Fibroblast of lung (primary cell): ENCODE data around the gene CHST11. TPM values are rescaled to one million over a fixed set of nuclear protein-coding genes. Genes with fewer than 3 reads are reported as not detected.

Experiments
- DNase-seq, 2 donors: peaks; one replicate each; pipeline versions ENCODE4 v3.0.0 to v3.0.0-alpha.2; 2010; ENCODE audit warnings: low read depth in 2 of 2
- H2AFZ ChIP-seq: 2 replicates; pipeline ENCODE4 v1.5.1; 2012; ENCODE audit warnings: low read length, control low read depth, inconsistent platforms
- H3K27ac ChIP-seq: 2 replicates; pipeline ENCODE4 v1.5.1; 2011; ENCODE audit warnings: low read length, control low read depth; ENCODE audit not compliant: insufficient read depth
- H3K27me3 ChIP-seq: 2 replicates; pipeline ENCODE4 v1.5.1; 2011; ENCODE audit warnings: mild to moderate bottlenecking, low read length; ENCODE audit not compliant: control insufficient read depth, insufficient read depth
- H3K36me3 ChIP-seq: 2 replicates; pipeline ENCODE4 v1.5.1; 2011; ENCODE audit warnings: low read length; ENCODE audit not compliant: control insufficient read depth, insufficient read depth
- H3K4me1 ChIP-seq: 2 replicates; pipeline ENCODE4 v1.5.1; 2011; ENCODE audit warnings: low read length; ENCODE audit not compliant: control insufficient read depth, insufficient read depth; ENCODE audit errors: extremely low read depth
- H3K4me2 ChIP-seq: 2 replicates; pipeline ENCODE4 v1.5.1; 2011; ENCODE audit warnings: low read length, control low read depth; ENCODE audit not compliant: insufficient read depth; ENCODE audit errors: extremely low read depth
- H3K4me3 ChIP-seq, 4 experiments: fragments of 200-600 bp in 1 of 4; sonication (generic) in 1 of 4; replicated peaks in 1 of 4; 2 replicates each; pipeline ENCODE4 v1.5.1; 2011 to 2016; ENCODE audit warnings: low read length in 4 of 4, low read depth in 3 of 4, mild to moderate bottlenecking in 3 of 4, control low read depth in 2 of 4, inconsistent platforms in 1 of 4, mixed read lengths in 1 of 4; ENCODE audit not compliant: insufficient read depth in 1 of 4; ENCODE audit errors: control extremely low read depth in 1 of 4
- H3K79me2 ChIP-seq: 2 replicates; pipeline ENCODE4 v1.5.1; 2012; ENCODE audit warnings: mild to moderate bottlenecking, low read length, inconsistent platforms; ENCODE audit not compliant: control insufficient read depth, insufficient read depth
- H3K9ac ChIP-seq: 2 replicates; pipeline ENCODE4 v1.5.1; 2011; ENCODE audit warnings: mild to moderate bottlenecking, low read length, control low read depth; ENCODE audit not compliant: insufficient read depth
- H3K9me3 ChIP-seq: 2 replicates; pipeline ENCODE4 v1.5.1; 2012; ENCODE audit warnings: low read depth, low read length; ENCODE audit not compliant: control insufficient read depth, insufficient read depth
- H4K20me1 ChIP-seq: 2 replicates; pipeline ENCODE4 v1.5.1; 2011; ENCODE audit warnings: low read length; ENCODE audit not compliant: control insufficient read depth, insufficient read depth; ENCODE audit errors: extremely low read depth
- CTCF ChIP-seq, 2 donors: IDR thresholded peaks in 1 of 2; conservative IDR thresholded peaks in 1 of 2; 1 replicate in 1 of 2; 2 replicates in 1 of 2; pipeline ENCODE4 v1.5.1; 2011 to 2012; ENCODE audit warnings: low read length in 2 of 2, control low read depth in 1 of 2, inconsistent platforms in 1 of 2, low read depth in 1 of 2, mild to moderate bottlenecking in 1 of 2
- EZH2 ChIP-seq: IDR thresholded peaks from 2 replicates; pipeline ENCODE4 v1.5.1; 2012; ENCODE audit warnings: low read length, control low read depth, mild to moderate bottlenecking; ENCODE audit errors: missing control alignments
- polyA plus RNA-seq, 2 donors: library from polyadenylated mRNA; depleted of rRNA in 1 of 2; stranded (reverse) in 1 of 2; unstranded in 1 of 2; fragments of >200 nt; gene quantifications; 2 replicates each; pipeline ENCODE4 v1.2.1, GENCODE V29; 2011 to 2012; ENCODE audit warnings: missing spikeins in 1 of 2
- total RNA-seq: library from RNA; depleted of rRNA; stranded (reverse); fragments of >200 nt; gene quantifications from 2 replicates; pipeline ENCODE4 v1.2.1, GENCODE V29; 2014

The CHST11 gene
- total and polyA plus RNA-seq, 2 donors (not counting 1 experiment from before 2014, with no cell fraction given): 3.5 to 9.1 TPM

- TF ChIP-seq EZH2: no peak
- no peak for TF ChIP-seq CTCF (conservative IDR thresholded peaks at IDR 0.05 in 1 of 2, IDR thresholded peaks at IDR 0.05 in 1 of 2; ENCODE audit: low read depth in 1 of 2, low read length in 2 of 2)
- Histone ChIP-seq H3K4me1 (peaks cover 18% of the 10 kb centered on the region), H3K36me3 (no peaks in the 10 kb centered on the region), H4K20me1 (no peaks in the 10 kb centered on the region), H3K4me3 (no peak overlapping the region), H3K4me2 (no peak overlapping the region), H3K27ac (no peak overlapping the region), H2AFZ (no peak overlapping the region), H3K9me3 (no peaks in the 10 kb centered on the region), H3K79me2 (no peaks in the 10 kb centered on the region), H3K27me3 (no peaks in the 10 kb centered on the region), H3K9ac (no peak overlapping the region)
- no peak for DNase-seq
Observed at GRCh38 chr12:104716172-104716571, 259.4 kb downstream of the CHST11 start.

DNA sequence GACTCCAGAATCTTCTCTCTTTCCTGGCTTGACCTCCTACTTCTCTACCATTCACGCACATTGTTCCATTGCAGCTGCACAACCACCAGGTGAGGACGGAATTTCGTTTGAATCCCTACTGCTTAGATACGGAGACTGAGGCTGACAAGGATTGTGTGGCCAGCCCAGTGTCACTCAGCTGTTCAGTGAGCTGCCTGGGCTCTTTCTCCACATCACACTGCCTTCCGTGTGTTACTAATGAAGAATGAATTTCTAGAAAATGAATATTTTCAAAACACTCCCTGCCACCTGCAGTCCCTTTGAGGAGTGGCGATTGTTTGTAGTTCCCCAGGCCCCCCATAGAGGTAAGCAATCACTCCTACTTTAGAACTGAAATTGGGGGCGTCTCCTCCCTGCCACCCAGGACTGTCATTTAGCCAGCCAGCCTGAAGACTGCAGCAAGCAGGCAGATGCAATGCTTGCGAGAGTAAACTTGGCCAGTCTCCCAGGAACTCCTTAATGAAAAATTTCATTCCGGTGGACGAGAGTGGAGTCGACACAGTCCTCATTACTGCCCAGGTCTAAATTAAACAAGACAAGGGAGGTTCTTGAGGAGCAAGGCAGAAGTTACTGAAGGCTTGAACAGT lies 261.7 kb downstream of the CHST11 start:
- Histone ChIP-seq H3K27me3 (no peaks in the 10 kb centered on the region), H3K9ac (no peak overlapping the region), H3K4me1 (peaks cover 12% of the 10 kb centered on the region), H2AFZ (no peak overlapping the region), H3K36me3 (no peaks in the 10 kb centered on the region), H3K27ac (no peak overlapping the region), H3K9me3 (no peaks in the 10 kb centered on the region), H3K4me2 (peak overlapping the region; percentile 40), H4K20me1 (no peaks in the 10 kb centered on the region), H3K4me3 (no peak overlapping the region), H3K79me2 (no peaks in the 10 kb centered on the region)
- peak; percentile 53 to 64 for DNase-seq
- TF ChIP-seq EZH2 (no peak), CTCF (conservative IDR thresholded peaks at IDR 0.05 in 1 of 2, IDR thresholded peaks at IDR 0.05 in 1 of 2; ENCODE audit: low read depth in 1 of 2, low read length in 2 of 2) (no peak)

DNA sequence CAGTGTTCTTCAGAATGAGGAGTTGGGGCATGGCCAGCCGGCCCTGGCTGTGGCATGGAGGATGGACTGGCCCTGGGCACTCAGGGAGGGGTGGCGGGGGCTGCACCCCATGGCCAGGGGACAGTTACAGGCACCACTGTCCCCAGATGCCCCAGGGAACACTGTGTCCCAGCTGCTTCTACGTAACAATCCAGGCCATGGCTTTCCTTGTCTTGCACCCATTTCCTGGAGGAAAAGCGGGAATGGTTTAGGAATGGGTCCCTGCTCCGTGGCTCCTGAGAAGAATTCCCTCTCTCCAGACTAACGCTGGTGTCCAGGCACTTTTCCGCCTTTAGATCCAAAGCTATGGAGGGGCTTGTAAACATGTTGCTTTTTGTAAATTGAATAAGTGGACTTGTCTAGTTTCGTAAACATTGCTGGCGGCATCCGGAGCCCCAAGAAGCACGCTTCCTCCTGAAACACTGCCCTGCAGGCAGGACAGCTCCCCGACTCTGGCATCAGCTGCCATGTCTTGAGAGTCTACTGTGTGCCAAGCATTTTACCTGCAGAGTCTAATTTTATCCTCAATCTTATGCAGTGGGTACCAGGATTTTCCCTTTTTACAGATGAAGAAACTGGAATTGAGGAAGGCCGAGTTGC lies 263.1 kb downstream of the CHST11 start:
- H3K27me3 ChIP-seq: no peaks in the 10 kb centered on the region
- H3K9ac ChIP-seq: peak overlapping the region; percentile 28
- peak overlapping the region; percentile 63 for H3K27ac ChIP-seq
- no peaks in the 10 kb centered on the region for H3K36me3 ChIP-seq
- H3K4me1 ChIP-seq: peaks cover 12% of the 10 kb centered on the region
- H4K20me1 ChIP-seq: no peaks in the 10 kb centered on the region
- no peaks in the 10 kb centered on the region for H3K9me3 ChIP-seq
- DNase-seq: peak in 1 of 2 donors; percentile 11
- H3K79me2 ChIP-seq: no peaks in the 10 kb centered on the region
- peak overlapping the region; percentile 81 for H2AFZ ChIP-seq
- TF ChIP-seq EZH2 (no peak), CTCF (conservative IDR thresholded peaks at IDR 0.05 in 1 of 2, IDR thresholded peaks at IDR 0.05 in 1 of 2; ENCODE audit: low read depth in 1 of 2, low read length in 2 of 2) (no peak)
- peak overlapping the region; percentile 28 to 35 (median 31) for H3K4me3 ChIP-seq
- H3K4me2 ChIP-seq: peak overlapping the region; percentile 84
